Epithelial cell of esophagus (primary cell): Measurements from ENCODE around the gene BUB1.
A peak's percentile ranks its signal among the peaks of the same experiment; 100 is the strongest.

ENCODE experiments used
- DNase-seq: peaks from one replicate; pipeline ENCODE4 v3.0.0; 2010; ENCODE audit warnings: low read depth
- H3K4me3 ChIP-seq: 2 replicates; pipeline ENCODE4 v1.5.1; 2011; ENCODE audit warnings: mild to moderate bottlenecking, low read length, control low read depth
- CTCF ChIP-seq: IDR thresholded peaks from 2 replicates; pipeline ENCODE4 v1.5.1; 2011; ENCODE audit warnings: low read depth, mild to moderate bottlenecking, low read length, control low read depth, inconsistent platforms; ENCODE audit not compliant: insufficient read depth; ENCODE audit errors: missing control alignments

The BUB1 gene

GRCh38 chr2:110670826-110671225 lies 7.0 kb downstream of the BUB1 start:
- no peak overlapping the region for H3K4me3 ChIP-seq
- TF ChIP-seq CTCF: no peak
- DNase-seq: no peak

- no peak for DNase-seq
- no peak for TF ChIP-seq CTCF
- H3K4me3 ChIP-seq: no peak overlapping the region
Observed at GRCh38 chr2:110669079-110669478, 8.8 kb downstream of the BUB1 start.

GRCh38 chr2:110667071-110667470 lies 10.8 kb downstream of the BUB1 start:
- DNase-seq: no peak
- no peak overlapping the region for H3K4me3 ChIP-seq
- TF ChIP-seq CTCF: no peak

GRCh38 chr2:110664135-110664534 lies 13.7 kb downstream of the BUB1 start:
- DNase-seq: no peak
- no peak for TF ChIP-seq CTCF
- H3K4me3 ChIP-seq: no peak overlapping the region

GRCh38 chr2:110662560-110662959 lies 15.3 kb downstream of the BUB1 start:
- no peak overlapping the region for H3K4me3 ChIP-seq
- TF ChIP-seq CTCF: no peak
- DNase-seq: no peak

GRCh38 chr2:110660558-110660957 lies 17.3 kb downstream of the BUB1 start:
- no peak for TF ChIP-seq CTCF
- H3K4me3 ChIP-seq: no peak overlapping the region

GRCh38 chr2:110659248-110659647 lies 18.6 kb downstream of the BUB1 start:
- peak; percentile 22 for DNase-seq
- no peak for TF ChIP-seq CTCF
- no peak overlapping the region for H3K4me3 ChIP-seq

More at GRCh38 chr2:110660558-110660957, 17.3 kb downstream of the BUB1 start:
- no peak for DNase-seq
